Measurements from ENCODE around the gene MDM2.

The MDM2 gene

DNA sequence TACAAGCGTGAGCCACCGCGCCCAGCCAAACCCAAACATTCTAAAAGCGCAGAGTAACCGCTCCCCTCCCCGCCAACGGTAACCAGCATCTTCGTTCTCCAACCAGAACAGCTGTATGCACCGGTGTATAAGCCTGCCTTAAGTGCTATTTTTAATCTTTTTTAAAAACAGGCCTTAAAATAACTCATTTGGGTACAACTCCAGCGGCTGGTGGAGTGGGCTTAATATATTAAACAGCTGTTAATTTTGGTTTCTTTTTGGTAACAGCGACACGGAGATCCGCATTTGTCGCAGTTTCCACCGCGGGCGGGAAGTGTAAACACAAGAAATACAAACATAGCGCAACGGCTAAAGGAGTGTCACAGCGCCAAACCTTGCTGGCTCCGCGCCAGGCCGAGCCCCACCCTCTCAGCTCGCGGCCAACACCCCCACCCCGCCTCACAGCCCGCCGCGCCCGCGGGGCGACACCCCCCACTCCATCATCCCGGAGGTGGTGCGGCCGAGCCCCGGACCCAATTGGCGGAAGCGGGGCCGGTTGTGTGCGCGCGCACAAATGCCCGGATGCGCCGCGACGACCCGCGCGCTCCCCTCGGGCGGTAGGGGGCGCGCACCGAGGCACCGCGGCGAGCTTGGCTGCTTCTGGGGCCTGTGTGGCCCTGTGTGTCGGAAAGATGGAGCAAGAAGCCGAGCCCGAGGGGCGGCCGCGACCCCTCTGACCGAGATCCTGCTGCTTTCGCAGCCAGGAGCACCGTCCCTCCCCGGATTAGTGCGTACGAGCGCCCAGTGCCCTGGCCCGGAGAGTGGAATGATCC, at the start of gene MDM2:
Gene MDM2 (plus strand): TSS at position 602 of the 812 bp plus-strand sequence. CDS start 301 bp downstream, outside the sequence.
- peak; percentile 91 for DNase-seq

DNA sequence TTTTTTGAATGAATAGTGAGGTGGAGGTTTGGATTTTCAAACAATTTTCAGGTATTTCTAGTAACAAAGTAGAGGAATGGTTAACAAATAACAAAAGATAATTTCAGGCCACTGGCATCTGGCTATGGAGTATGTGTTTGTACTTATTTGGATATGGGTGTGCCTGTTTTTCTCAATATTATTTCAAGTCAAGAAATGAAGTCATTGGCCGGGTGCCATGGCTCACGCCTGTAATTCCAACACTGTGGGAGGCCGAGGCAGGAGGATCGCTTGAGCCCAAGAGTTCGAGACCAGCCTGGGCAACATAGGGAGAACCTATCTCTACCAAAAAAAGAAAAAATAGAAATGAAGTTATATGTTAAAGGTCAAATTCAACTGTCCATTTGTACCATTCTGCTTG, 48.1 kb upstream of the MDM2 start:
- DNase-seq = no peak

DNA sequence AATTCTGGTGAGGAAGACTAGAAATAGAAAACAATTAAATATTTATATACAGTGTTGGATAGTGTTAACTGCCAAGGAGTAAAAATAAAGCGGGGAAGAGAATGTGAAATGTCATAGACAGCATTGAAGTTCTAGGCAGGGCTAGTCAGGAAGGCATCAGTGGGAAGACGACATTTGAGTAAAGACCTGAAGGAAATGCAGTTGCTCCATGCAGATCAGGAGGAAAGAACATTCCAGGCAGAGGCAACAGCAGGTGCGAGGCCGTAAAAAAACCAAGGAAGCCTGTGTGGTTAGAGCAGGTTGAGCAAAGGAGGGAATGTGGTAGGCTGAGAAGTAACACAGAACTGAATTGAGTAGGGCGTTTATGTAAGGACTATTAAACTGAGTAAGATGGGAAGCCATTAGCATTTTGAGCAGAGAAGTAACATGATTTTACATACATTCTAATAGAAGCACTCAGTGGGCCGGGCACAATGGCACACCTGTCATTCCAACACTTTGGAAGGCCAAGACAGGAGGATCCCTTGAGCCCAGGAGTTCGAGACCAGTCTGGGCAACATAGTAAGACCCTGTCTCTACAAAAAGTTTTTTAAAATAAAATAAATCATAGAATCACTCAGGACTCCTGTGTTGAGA, 47.1 kb upstream of the MDM2 start:
- DNase-seq = no peak

DNA sequence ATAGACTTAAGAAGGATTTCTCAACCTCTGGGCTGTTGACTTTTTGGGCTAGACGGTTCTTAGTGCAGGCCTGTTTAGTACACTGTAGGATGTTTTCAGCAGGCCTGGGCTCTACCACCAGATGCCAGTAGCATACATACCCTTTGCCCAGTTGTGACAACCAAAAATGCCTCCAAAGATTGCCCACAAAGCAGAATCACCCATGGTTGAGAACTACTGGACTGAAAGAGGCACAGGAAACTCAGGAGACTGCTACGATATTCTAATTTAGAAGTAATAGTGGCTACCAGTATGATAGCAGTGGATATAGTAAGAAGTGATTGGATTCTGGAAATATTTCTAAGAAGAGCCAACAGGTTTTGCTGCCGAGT, 46.5 kb upstream of the MDM2 start:
- no peak for DNase-seq

DNA sequence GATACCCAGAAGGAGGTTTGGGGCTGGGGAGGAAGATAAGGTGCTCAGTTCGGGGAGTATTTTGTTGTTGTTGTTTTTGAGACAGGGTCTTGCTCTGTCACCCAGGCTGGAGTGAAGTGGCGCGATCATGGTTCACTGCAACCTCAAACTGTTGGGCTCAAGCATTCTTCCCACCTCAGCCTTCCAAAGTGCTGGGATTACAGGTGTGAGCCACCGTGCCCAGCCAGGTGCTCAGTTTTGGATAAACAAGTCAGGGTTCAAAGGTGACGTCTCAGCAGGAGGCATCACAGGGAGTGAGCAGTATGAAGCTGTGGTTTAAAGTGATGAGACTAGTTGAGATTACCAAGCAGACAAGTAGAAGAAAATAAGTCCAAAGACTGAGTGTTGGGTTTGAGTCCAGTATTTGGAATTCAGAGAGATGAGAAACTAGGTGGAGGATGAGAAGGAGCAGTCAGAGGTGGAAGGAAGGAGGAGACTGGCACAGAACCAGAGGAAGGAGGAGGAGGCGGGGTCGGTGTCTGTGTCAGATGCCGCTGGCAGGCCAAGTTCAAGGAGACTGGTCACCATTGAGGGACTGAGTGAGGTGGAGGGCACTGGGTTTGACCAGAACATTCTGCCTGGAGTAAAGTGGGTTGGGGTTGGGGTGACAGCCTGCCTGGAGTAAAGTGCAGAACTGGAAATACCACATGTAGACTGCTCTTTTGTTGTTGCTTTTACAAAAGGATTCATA, 45.9 kb upstream of the MDM2 start:
- no peak for DNase-seq

DNA sequence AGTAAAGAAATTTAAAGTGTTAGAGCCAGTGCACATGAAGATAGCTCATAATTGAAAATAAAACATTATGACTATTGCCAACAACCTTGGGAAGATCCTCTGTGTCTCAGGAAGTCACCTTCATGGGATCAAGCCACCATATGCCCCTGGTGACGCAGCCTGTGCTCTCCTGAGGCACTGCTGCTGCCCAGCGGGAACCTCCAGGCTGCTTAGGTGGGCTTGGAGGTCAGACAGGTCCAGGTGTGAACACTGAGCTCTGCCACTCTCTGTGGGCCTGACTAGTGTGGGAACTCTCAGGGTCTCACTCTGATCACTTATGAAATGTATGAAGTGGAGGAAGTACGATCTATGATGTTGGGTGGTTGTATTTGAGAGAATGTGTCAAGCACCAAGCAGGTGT, 45.3 kb upstream of the MDM2 start:
- DNase-seq = no peak

DNA sequence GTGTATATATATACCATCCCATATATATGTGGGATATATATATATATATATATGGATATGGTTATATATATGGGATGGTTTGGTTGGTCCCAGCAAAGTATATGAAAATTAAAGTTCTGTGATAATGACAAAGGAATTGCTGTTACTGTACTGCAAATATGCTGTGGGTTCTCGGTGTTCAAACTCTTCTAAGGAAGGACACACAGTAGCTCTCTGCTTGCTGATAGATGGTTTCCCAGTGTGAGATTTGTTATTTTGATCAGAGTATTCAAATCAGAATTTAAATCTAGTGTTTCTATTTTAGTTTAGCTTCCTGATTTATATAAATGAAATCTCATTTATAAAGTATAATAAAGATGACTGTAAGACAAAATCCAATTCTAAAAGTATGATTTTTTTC, 42.3 kb upstream of the MDM2 start:
- DNase-seq = no peak

DNA sequence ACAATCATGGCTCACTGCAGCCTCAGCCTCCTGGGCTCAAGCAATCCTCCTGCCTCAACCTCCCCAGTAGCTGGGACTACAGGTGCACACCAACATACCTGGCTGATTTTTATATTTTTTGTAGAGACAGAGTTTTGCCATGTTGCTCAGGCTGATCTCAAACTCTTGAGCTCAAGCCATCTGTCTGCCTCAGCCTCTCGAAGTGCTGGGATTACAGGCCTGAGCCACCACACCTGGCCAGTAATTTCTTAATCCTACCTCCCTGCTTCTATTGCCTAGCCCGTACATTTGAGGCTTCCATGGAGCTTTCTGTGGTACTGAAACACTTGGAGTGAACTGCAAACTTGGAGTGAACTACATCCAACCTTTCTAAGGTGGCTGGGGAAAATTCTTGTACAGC, 41.3 kb upstream of the MDM2 start:
- DNase-seq = no peak

DNA sequence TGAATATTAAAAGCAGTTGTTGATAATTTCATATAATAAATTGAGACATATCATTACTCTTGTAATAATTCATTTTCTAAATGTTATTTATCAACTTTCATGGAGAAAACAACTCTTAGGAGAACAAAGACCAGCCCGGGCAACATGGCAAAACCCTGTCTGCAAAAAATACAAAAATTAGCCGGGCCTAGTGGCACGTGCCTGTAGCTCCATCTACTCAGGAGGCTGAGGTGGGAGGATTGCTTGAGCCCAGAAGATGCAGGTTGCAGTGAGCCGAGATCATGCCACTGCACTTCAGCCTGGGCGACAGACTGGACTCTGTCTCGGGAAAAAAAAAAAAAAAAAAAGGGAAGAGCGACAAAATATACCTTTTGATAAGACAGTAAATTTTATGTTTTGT, 40.8 kb upstream of the MDM2 start:
- no peak for DNase-seq

DNA sequence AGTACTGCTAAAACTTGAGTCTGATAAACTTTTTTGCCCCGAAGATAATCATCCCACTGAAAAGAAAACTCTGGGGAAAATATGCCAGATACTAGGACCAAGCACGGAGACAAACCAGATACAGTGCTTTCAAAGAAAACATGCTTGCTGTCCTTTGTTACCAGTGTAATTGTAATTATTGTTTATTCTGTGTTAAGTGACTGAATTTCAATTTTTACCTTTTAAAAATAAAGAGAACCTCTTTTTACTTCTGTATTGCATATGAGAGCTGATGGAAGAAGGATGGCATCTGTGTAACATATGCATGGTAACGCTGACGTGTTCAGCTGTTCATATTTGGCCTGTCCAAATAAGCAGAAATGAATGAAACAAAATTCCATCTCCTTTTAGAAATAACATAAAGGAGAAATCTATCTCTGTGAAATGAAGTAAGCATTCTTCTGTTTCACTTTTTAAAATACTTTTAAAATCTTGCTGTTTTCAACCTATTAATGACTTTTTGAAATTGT, 39.5 kb upstream of the MDM2 start:
- peak; percentile 35 for DNase-seq

DNA sequence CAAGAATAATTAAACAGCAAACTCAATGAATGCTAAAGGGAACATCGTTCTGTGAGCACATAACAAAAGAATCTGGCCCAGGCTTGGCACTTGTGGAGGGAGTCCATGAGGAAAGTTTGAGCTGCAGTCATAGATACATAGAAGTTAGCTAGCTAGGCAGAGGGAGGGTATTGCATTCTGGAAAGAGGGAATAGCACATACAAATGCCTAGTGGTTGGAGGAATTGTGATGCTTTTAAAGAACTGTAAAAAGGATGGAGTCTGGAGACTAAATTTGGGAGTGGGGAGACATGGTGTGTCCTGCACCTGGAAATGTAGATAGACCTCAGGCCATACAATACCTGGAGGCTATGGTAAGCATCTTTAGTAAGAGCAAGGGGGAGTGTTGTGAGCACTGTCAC, 38.0 kb upstream of the MDM2 start:
- no peak for DNase-seq

DNA sequence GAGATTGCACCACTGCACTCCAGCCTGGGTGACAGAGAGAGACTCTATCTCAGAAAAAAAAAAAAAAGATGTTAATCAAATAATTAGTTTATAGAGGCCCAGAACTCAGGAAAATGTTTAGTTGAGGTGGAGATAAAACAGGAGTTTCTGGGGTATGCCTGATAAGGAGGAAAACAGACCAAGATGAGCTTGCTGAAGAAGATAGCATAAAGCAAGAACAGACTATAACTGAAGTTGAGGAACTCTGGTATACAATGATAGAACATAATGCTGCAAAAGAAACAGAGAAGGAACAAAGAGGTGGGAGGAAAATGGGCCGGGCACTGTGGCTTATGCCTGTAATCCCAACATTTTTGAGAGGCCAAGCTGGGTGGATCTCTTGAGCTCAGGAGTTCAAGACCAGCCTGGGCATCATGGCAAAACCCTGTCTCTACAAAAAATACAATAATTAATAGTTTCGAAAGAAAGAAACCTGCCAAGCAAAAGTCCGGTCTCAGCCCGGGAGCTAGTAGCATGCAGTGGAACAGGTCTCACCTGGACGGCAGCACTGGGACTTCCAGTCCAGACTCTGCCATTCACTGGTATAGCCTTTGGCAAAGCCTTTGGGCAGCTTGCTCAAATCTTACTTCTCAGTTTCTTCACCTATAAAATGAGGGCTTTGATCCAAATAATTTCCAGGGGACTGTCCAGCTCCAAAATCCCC, 36.6 kb upstream of the MDM2 start:
- no peak for DNase-seq

DNA sequence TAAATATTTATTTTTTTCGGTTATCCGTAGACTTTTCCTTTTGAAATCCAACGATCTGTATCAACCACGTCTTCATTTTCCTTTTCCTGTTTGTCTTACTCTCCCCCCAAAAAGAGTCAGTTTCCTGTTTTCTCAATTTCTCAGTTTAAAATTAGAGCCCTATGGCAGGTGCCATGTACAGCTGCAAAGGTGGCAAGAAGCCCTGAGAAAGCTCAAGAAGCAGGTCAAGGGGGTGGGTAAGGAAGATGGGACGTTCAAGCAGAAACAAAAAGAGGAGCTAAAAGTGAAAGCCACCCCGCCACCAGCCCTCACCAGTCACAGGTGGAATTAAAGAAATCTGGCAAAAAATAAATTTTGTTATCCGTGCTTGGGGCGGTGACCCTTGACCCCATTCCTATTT, 35.3 kb upstream of the MDM2 start:
- no peak for DNase-seq

DNA sequence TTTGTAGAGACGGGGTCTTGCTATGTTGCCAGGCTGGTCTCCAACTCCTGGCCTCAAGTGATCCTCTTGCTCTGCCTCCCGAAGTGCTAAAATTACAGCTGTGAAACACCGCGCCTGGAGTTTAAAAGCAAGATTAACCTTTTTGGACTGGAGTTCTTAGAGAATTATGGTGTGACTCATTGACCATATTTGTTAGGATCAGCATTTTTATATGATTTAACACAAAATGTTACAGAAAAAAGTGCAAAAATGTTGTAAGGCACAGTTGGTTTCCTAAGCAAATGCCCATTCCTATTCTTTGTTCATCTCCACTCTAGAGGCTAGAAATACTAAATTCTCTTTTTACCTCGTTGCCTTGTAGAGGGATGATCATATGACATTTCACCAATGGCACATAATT, 34.4 kb upstream of the MDM2 start:
- DNase-seq = no peak

DNA sequence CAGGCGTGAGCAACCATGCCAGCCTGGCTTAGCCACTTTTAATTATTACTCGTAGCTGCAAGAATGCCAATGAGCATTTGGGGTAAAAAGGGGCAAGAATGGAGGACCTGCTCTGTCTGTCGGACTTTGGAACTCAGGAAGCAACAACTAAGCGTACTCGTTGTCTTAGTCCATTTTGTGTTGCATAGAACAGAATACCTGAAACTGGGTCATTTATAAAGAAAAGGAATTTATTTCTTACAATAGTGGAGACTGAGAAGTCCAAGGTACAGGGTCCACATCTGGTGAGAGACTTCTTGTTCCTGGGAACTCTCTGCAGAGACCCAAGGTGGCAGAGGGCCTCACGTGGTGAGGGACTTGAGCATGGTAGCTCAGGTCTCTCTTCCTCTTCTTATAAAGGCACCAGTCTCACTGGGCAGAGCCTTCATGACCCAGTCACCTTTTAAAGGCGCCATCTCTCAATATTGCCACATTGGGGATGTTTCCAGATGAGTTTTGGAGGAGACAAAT, 32.8 kb upstream of the MDM2 start:
- DNase-seq = no peak

DNA sequence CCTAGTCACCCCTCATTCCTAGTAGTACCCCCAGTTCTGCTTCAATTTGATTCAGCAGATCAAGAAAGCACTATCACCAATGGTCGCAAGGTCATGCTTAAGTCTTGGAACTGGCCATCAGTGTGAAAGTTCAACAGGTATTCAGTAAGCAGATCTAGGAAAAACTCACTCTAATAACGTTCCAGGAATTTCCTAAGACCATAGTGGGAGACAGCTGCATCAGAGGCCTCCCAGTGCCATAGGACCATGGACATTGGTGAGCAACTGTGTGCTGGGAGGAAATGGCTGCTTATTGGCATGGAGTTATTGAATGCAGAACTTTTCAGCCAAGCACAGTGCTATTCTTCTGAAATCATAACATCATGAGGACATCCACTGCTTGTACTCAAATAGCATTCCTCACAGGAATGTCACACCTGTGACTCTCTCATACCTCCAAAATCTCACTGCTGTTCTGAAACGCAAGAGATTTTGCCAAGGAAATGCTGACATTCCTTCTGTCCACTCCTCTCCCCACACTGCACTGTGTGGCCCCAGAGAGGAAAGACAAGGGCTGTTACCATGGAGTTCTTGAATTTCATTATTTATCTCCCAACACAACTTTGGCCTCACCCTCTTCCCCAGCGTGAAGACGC, 30.9 kb upstream of the MDM2 start:
- no peak for DNase-seq

DNA sequence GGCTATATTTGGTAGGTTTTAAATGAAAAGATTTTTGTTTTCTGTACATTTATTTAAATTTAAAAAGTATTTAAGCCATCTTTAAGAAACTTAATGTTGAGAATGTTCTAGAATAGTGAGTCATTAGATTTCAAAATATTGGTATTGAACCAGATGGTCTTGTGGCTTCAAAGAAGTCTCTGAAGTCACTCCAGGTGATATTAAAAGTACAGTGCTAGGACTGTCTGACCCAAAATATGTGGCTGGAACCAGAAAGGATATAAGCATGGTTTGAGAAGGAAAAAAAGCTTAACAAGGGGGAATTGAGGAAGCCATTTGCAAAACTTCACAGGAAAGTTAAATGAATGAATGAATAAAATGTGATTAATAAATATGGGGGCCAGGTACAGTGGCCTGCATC, 28.7 kb upstream of the MDM2 start:
- no peak for DNase-seq

DNA sequence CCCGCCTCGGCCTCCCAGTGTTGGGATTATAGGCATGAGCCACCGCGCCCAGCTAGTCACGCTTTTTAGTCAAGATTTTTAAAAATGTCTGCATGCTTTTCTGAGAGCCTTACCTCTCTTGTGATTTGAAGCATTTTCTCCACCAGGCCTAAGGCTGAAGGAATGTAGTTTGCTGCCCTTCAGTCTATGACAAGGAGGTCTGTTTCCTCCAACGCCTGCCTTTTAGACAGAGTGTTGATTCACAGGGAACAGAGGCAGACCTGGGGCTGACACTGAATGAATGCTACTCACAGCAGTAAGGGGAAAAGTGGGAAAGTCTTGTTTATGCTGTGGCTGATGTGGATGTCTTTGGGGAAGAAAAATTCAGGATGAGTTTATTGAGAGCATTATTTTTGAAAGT, 27.2 kb upstream of the MDM2 start:
- DNase-seq = no peak

DNA sequence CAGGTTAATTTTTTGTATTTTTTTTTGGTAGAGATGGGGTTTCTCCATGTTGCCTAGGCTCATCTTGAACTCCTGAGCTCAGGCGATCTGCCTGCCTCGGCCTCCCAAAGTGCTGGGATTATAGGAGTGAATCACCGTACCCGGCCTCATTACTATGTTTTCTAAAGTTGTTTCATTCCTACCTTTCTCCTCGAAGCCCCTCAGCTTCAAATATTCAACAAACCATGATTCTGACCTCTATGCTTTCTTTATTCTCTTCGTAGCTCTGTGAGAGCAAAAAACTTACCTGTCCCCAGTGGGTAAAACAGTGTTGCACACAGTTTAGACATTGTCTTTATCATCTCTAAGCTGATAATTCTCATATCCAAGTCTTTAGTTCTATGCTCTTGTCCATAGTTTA, 26.2 kb upstream of the MDM2 start:
- DNase-seq = no peak

DNA sequence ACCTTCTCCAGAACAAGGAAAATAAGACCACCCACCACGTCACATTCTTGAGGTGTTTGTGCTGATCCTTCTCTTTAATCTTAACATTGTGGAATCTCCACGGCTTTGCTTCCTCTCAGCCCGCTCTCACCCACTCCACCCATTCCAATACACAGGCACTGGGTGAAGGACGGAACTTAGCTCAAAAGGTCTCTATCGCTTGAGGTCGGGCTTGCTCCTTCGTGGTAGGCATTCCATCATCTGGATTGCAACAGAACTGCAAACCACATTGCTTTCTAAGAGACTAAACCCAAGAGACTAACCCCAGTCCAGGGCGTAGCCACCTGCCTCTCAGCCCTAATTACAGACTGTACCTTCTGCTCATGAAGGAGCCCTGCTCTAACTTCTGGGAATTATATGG, 24.0 kb upstream of the MDM2 start:
- DNase-seq = no peak

DNA sequence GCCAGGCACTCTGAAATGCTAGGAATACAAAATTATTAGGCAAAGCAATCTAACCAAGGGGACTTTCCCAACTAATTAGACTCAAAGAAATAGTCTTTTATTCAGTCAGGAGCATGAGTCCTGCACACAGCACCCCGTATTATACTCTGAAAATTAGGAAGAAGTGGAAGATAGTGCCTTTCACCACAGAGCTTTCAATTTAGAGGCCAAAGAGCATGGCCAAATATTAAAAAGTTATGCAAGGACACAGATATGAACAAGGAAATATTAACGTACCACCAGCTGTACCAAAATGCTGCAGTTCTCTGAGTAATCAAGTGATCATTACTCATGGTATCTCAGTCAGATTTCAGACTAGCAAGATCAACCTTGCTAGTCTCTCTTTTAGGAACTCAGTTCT, 22.6 kb upstream of the MDM2 start:
- DNase-seq = no peak

DNA sequence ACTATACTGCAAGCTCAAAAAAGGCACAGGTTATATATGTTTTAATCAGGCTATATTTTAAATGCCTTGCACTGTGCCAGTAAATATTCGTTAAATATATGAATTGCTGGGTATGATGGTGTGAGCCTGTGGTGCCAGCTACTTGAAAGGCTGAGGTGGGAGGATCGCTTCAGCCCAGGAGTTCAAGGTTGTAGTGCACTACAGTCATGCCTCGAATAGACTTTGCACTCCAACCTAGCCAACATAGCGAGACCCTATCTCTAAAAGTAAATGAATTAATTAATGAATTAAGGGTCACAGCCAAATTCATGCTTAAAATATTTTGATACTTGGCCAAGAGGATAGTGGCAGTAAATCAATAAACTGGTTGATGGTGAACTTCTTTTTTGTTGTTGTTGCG, 22.2 kb upstream of the MDM2 start:
- DNase-seq = no peak

DNA sequence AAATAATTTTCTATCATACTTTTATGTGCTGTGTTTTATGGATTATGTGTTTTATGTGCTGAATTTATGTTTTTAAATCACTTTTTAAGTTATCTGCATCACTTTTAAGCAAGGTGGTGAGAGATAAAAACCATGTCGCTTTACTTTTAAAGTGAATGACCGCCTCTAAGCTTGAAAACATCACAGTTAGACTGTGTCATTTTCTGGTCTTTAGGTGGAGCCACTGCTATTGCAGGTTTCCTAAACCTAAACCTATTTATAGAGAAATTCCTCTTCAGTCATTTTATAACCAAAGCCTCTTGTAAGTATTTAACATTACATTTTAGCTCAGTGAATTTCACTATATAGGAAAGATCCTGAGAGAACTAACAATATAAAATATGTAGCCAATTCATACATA, 21.0 kb upstream of the MDM2 start:
- no peak for DNase-seq
